Endothelial cell of umbilical vein (primary cell): Measurements from ENCODE around the gene PRKACB. TPM values are rescaled to one million over a fixed set of nuclear protein-coding genes. Genes with fewer than 3 reads are reported as not detected.

ENCODE experiments used
- BruUV-seq: library from RNA; stranded (reverse); fragments of 400-500 nt; replicated peaks from 2 replicates; lab custom pipeline; 2021; lab: Mats Ljungman, UMichigan
- CTCF ChIA-PET: fragments of 300-600, 350-600 bp; sonication (Branson Sonifier 250); formaldehyde crosslinking; loops from one replicate; lab custom pipeline; 2021; ENCODE audit warnings: antibody characterized with exemption, inconsistent platforms; lab: Charles Lee
- POLR2A ChIA-PET: fragments of 300-600, 350-600 bp; sonication (Branson Sonifier 250); formaldehyde crosslinking; loops from one replicate; lab custom pipeline; 2021; ENCODE audit warnings: antibody characterized with exemption, inconsistent platforms; lab: Charles Lee
- DNase-seq: peaks from one replicate; pipeline ENCODE4 v3.0.0-alpha.2; 2011; ENCODE audit warnings: low read depth, low spot score
- FAIRE-seq: peaks from 2 replicates; lab custom pipeline; 2011; peaks lifted over from hg19 to GRCh38; lab: Jason Lieb, UNC
- H2AFZ ChIP-seq: 2 replicates; pipeline ENCODE4 v1.6.0; 2012; ENCODE audit warnings: low read depth, low read length, control low read depth, inconsistent platforms
- H3K27ac ChIP-seq: 2 replicates; pipeline ENCODE4 v1.5.1; 2011; ENCODE audit warnings: low read depth, mild to moderate bottlenecking, control low read depth, low read length, moderate library complexity; ENCODE audit not compliant: insufficient read depth
- H3K27me3 ChIP-seq, 2 experiments: 2 replicates each; pipeline versions ENCODE4 v1.6.0 to v1.6.1; 2011; ENCODE audit warnings: low read length in 2 of 2, mixed read lengths in 1 of 2; ENCODE audit not compliant: control insufficient read depth in 2 of 2, insufficient read depth in 2 of 2
- H3K36me3 ChIP-seq, 2 experiments: 2 replicates in 1 of 2; 3 replicates in 1 of 2; pipeline ENCODE4 v1.5.1; 2011; ENCODE audit warnings: low read length in 2 of 2, mild to moderate bottlenecking in 1 of 2, moderate library complexity in 1 of 2; ENCODE audit not compliant: control insufficient read depth in 2 of 2, insufficient read depth in 2 of 2; ENCODE audit errors: extremely low read depth in 1 of 2
- H3K4me1 ChIP-seq: 3 replicates; pipeline ENCODE4 v1.5.1; 2011; ENCODE audit warnings: mild to moderate bottlenecking, low read length; ENCODE audit not compliant: control insufficient read depth, insufficient read depth; ENCODE audit errors: extremely low read depth
- H3K4me2 ChIP-seq: 2 replicates; pipeline ENCODE4 v1.6.1; 2011; ENCODE audit warnings: low read length, control low read depth, mixed read lengths; ENCODE audit not compliant: insufficient read depth
- H3K4me3 ChIP-seq, 3 experiments: fragments of 200-600 bp in 1 of 3; sonication (generic), shearing (Covaris generic) in 1 of 3; replicated peaks in 1 of 3; 2 replicates each; pipeline ENCODE4 v1.5.1; 2011 to 2016; ENCODE audit warnings: control low read depth in 3 of 3, low read length in 3 of 3, mild to moderate bottlenecking in 2 of 3, inconsistent platforms in 1 of 3, low read depth in 1 of 3, moderate library complexity in 1 of 3; ENCODE audit not compliant: insufficient read depth in 1 of 3
- H3K79me2 ChIP-seq: 2 replicates; pipeline ENCODE4 v1.6.0; 2012; ENCODE audit warnings: low read length, inconsistent platforms; ENCODE audit not compliant: control insufficient read depth, insufficient read depth
- H3K9ac ChIP-seq: replicated peaks from 2 replicates; pipeline ENCODE3; 2011; ENCODE audit warnings: low read length, control low read depth; ENCODE audit not compliant: insufficient read depth; ENCODE audit errors: extremely low read depth
- H3K9me1 ChIP-seq: replicated peaks from 3 replicates; pipeline ENCODE4 v1.6.0; 2011; ENCODE audit warnings: mild to moderate bottlenecking, low read length; ENCODE audit not compliant: control insufficient read depth, insufficient read depth; ENCODE audit errors: extremely low read depth
- H3K9me3 ChIP-seq: replicated peaks from 2 replicates; pipeline ENCODE4 v1.5.1; 2012; ENCODE audit warnings: low read length, inconsistent platforms; ENCODE audit not compliant: control insufficient read depth, insufficient read depth
- H4K20me1 ChIP-seq: replicated peaks from 2 replicates; pipeline ENCODE3; 2011; ENCODE audit warnings: mild to moderate bottlenecking, low read length; ENCODE audit not compliant: control insufficient read depth, insufficient read depth; ENCODE audit errors: extremely low read depth
- EZH2 ChIP-seq: IDR thresholded peaks from 2 replicates; pipeline ENCODE4 v1.6.1; 2012; ENCODE audit warnings: borderline replicate concordance, low read depth, mild to moderate bottlenecking, moderate library complexity, low read length, inconsistent platforms; ENCODE audit not compliant: severe bottlenecking
- FOS ChIP-seq: IDR thresholded peaks from 2 replicates; pipeline ENCODE4 v1.6.1; 2011; ENCODE audit warnings: mild to moderate bottlenecking, low read length, moderate library complexity, borderline replicate concordance; ENCODE audit not compliant: insufficient read depth
- GATA2 ChIP-seq: IDR thresholded peaks from 2 replicates; pipeline ENCODE4 v1.7.0; 2011; ENCODE audit warnings: low read depth, mild to moderate bottlenecking, moderate library complexity, mixed read lengths, low read length; ENCODE audit not compliant: insufficient read length, insufficient read depth
- JUN ChIP-seq: IDR thresholded peaks from 2 replicates; pipeline ENCODE4 v1.6.1; 2011; ENCODE audit warnings: borderline replicate concordance, low read depth; ENCODE audit not compliant: insufficient read length, insufficient read depth
- MYC ChIP-seq: IDR thresholded peaks from one replicate; pipeline ENCODE4 v1.6.1; 2011; ENCODE audit warnings: mild to moderate bottlenecking, low read depth, low read length
- POLR2A ChIP-seq: IDR thresholded peaks from 2 replicates; pipeline ENCODE4 v1.6.1; 2012; ENCODE audit warnings: low read depth, mild to moderate bottlenecking, control low read depth, low read length
- POLR2AphosphoS5 ChIP-seq: IDR thresholded peaks from 2 replicates; pipeline ENCODE4 v1.6.1; 2012; ENCODE audit warnings: low read depth, mild to moderate bottlenecking, control low read depth, low read length, moderate library complexity; ENCODE audit not compliant: insufficient read depth
- dilution Hi-C: fragments of 300-500 bp; cut with MboI; formaldehyde crosslinking; loops from one replicate; pipeline ENCODE4 v1.15.0; 2019; ENCODE audit warnings: low sequenced_read_pairs; ENCODE audit not compliant: extremely low pct_ligation_motif_present
- intact Hi-C: fragments of 100-400 bp; cut with micrococcal nuclease; formaldehyde crosslinking; loops from one replicate; pipeline ENCODE4 v1.10.0; 2022
- polyA plus RNA-seq, 4 experiments: library from polyadenylated mRNA; depleted of rRNA in 3 of 4; stranded (reverse) in 3 of 4; unstranded in 1 of 4; fragments of >200 nt; gene quantifications; 2 replicates each; pipeline versions ENCODE4 v1.2.1 to v1.2.3, GENCODE V29; 2011 to 2012; ENCODE audit warnings: missing spikeins in 1 of 4
- total RNA-seq: library from RNA; stranded (reverse); gene quantifications from 2 replicates; pipeline ENCODE4 v1.2.3, GENCODE V29; 2021
- TF ChIP-seq, protein P1 (sequence below), 2 donors: IDR thresholded peaks; 1 replicate in 1 of 2; 2 replicates in 1 of 2; pipeline ENCODE4 v1.5.1; 2011; ENCODE audit warnings: low read length in 2 of 2, mild to moderate bottlenecking in 2 of 2, moderate library complexity in 2 of 2, control low read depth in 1 of 2, inconsistent platforms in 1 of 2, low read depth in 1 of 2; ENCODE audit not compliant: insufficient read depth in 1 of 2; ENCODE audit errors: extremely low read depth in 1 of 2
- TF ChIP-seq, protein P2 (sequence below): IDR thresholded peaks from 2 replicates; pipeline ENCODE4 v1.6.1; 2011; ENCODE audit not compliant: insufficient read depth, insufficient read length

The PRKACB gene
- total and polyA plus RNA-seq, 2 donors (not counting 3 experiments of a cell fraction or from before 2014, with no cell fraction given), result 19.1 to 77.5 TPM

DNA sequence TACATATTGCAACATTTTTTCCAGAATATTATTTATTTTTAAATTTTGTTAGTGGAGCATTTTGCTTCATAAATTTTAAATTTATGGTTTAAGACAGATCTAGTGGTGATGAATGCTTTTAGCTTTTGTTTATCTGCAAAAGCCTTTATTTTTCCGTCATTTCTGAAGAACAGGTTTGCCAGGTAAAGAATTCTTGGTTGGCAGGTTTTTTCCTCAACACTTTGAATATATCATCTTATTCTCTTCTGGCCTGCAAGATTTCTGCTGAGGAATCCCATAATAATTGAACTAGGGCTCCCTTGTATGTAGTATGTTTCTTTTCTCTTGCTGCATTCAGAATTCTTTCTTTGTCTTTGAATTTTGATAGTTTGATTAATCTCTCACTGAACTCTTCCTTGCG, 106.6 kb downstream of the PRKACB start:
- BruUV-seq, result no TSS peak
- TF ChIP-seq GATA2 (no peak), MYC (no peak), POLR2AphosphoS5 (no peak), EZH2 (no peak), JUN (no peak), POLR2A (no peak), FOS (no peak)
- TF ChIP-seq, protein P1, sequence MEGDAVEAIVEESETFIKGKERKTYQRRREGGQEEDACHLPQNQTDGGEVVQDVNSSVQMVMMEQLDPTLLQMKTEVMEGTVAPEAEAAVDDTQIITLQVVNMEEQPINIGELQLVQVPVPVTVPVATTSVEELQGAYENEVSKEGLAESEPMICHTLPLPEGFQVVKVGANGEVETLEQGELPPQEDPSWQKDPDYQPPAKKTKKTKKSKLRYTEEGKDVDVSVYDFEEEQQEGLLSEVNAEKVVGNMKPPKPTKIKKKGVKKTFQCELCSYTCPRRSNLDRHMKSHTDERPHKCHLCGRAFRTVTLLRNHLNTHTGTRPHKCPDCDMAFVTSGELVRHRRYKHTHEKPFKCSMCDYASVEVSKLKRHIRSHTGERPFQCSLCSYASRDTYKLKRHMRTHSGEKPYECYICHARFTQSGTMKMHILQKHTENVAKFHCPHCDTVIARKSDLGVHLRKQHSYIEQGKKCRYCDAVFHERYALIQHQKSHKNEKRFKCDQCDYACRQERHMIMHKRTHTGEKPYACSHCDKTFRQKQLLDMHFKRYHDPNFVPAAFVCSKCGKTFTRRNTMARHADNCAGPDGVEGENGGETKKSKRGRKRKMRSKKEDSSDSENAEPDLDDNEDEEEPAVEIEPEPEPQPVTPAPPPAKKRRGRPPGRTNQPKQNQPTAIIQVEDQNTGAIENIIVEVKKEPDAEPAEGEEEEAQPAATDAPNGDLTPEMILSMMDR (IDR thresholded peaks at IDR 0.05; ENCODE audit: extremely low read depth in 1 of 2, insufficient read depth in 1 of 2, low read depth in 1 of 2, low read length in 2 of 2), result no peak
- TF ChIP-seq, protein P2, sequence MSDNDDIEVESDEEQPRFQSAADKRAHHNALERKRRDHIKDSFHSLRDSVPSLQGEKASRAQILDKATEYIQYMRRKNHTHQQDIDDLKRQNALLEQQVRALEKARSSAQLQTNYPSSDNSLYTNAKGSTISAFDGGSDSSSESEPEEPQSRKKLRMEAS, result no peak
- no peak overlapping the region for H2AFZ ChIP-seq
- H3K4me3 ChIP-seq, result no peak overlapping the region
- FAIRE-seq (no peak), DNase-seq (no peak)
- H3K9me1 ChIP-seq, result no peaks in the 10 kb centered on the region
- no peak overlapping the region for H3K27ac ChIP-seq
- no peaks in the 10 kb centered on the region for H3K36me3 ChIP-seq
- dilution Hi-C loops (no loop called here), intact Hi-C loops (no loop called here)
- ChIA-PET POLR2A (no interaction called here), CTCF (no interaction called here)
- H3K4me2 ChIP-seq, result no peak overlapping the region
- H3K79me2 ChIP-seq, result no peaks in the 10 kb centered on the region
- no peaks in the 10 kb centered on the region for H3K27me3 ChIP-seq
- no peaks in the 10 kb centered on the region for H4K20me1 ChIP-seq
- H3K4me1 ChIP-seq, result peaks cover 36% of the 10 kb centered on the region
- H3K9me3 ChIP-seq, result no peaks in the 10 kb centered on the region
- H3K9ac ChIP-seq, result no peak overlapping the region
